Choroid plexus epithelial cell (primary cell): ENCODE results near the gene ULK4.
A peak's percentile ranks its signal among the peaks of the same experiment; 100 is the strongest.

ENCODE experiments used
- DNase-seq: peaks from one replicate; pipeline ENCODE4 v3.0.0-alpha.2; 2010; ENCODE audit warnings: low read depth
- H3K4me3 ChIP-seq: 2 replicates; pipeline ENCODE4 v1.5.1; 2011; ENCODE audit warnings: low read depth, mild to moderate bottlenecking, control low read depth, low read length, moderate library complexity
- CTCF ChIP-seq: conservative IDR thresholded peaks from 2 replicates; pipeline ENCODE4 v1.5.1; 2011; ENCODE audit warnings: low read depth, mild to moderate bottlenecking, control low read depth, inconsistent platforms, low read length, moderate library complexity

The ULK4 gene

GRCh38 chr3:41267975-41268640 lies 693.8 kb downstream of the ULK4 start:
- no peak overlapping the region for H3K4me3 ChIP-seq
- no peak for TF ChIP-seq CTCF
- peak; percentile 98 for DNase-seq

GRCh38 chr3:41265823-41266273 lies 696.1 kb downstream of the ULK4 start:
- no peak overlapping the region for H3K4me3 ChIP-seq

GRCh38 chr3:41265011-41265545 lies 696.8 kb downstream of the ULK4 start:
- no peak overlapping the region for H3K4me3 ChIP-seq
- DNase-seq: peak; percentile 70
- no peak for TF ChIP-seq CTCF

More at GRCh38 chr3:41265823-41266273, 696.1 kb downstream of the ULK4 start:
- peak; percentile 86 for DNase-seq
- TF ChIP-seq CTCF: no peak

GRCh38 chr3:41260063-41260450 lies 701.8 kb downstream of the ULK4 start:
- DNase-seq: no peak
- no peak for TF ChIP-seq CTCF
- H3K4me3 ChIP-seq: no peak overlapping the region

GRCh38 chr3:41259449-41260062 lies 702.3 kb downstream of the ULK4 start:
- TF ChIP-seq CTCF: no peak
- peak; percentile 52 for DNase-seq
- H3K4me3 ChIP-seq: no peak overlapping the region

GRCh38 chr3:41258239-41258800 lies 703.6 kb downstream of the ULK4 start:
- no peak for TF ChIP-seq CTCF
- DNase-seq: peak; percentile 42
- H3K4me3 ChIP-seq: no peak overlapping the region
